GM12878 (cell line): ENCODE data around the gene RABL6. TPM values are rescaled to one million over a fixed set of nuclear protein-coding genes. Genes with fewer than 3 reads are reported as not detected.

Source experiments
- ATAC-seq: fragments of 200-7000 bp; cut with Tn5 transposase; 3 replicates; pipeline ENCODE4 v1.9.1; 2020; ENCODE audit warnings: mild to moderate bottlenecking, moderate library complexity
- BruUV-seq: library from RNA; stranded (reverse); fragments of 400-500 nt; replicated peaks from 2 replicates; lab custom pipeline; 2021; lab: Mats Ljungman, UMichigan
- CTCF ChIA-PET: fragments of 300-600 bp; sonication (Branson Sonifier 250); formaldehyde crosslinking; extraction: SDS; loops from one replicate; lab custom pipeline; 2021; ENCODE audit warnings: inconsistent platforms; lab: Yijun Ruan, JAX
- POLR2A ChIA-PET: fragments of 350-600 bp; formaldehyde crosslinking; extraction: SDS; loops from one replicate; lab custom pipeline; 2021; ENCODE audit warnings: inconsistent platforms; lab: Charles Lee
- RAD21 ChIA-PET: fragments of 300-600 bp; sonication (Branson Sonifier 250); formaldehyde crosslinking; loops from one replicate; lab custom pipeline; 2023; ENCODE audit warnings: antibody characterized with exemption; ENCODE audit not compliant: unreplicated experiment; lab: Charles Lee
- SMC1A ChIA-PET: fragments of 300-600 bp; sonication (Branson Sonifier 250); formaldehyde crosslinking; loops from one replicate; lab custom pipeline; 2023; ENCODE audit not compliant: unreplicated experiment, uncharacterized antibody; lab: Charles Lee
- DNase-seq: peaks from one replicate; pipeline ENCODE4 v3.0.0-alpha.2; 2011; ENCODE audit warnings: low read depth, low spot score
- FAIRE-seq: peaks from 3 replicates; lab custom pipeline; 2011; peaks lifted over from hg19 to GRCh38; lab: Jason Lieb, UNC
- H2AFZ ChIP-seq: 2 replicates; pipeline ENCODE4 v1.6.0; 2011; ENCODE audit warnings: low read depth, low read length, control low read depth; ENCODE audit not compliant: control insufficient read depth
- H3K27ac ChIP-seq: 2 replicates; pipeline ENCODE4 v1.5.1; 2011; ENCODE audit warnings: control low read depth; ENCODE audit not compliant: control insufficient read depth, insufficient read depth
- H3K27me3 ChIP-seq, 2 experiments: replicated peaks in 1 of 2; 2 replicates each; pipeline versions ENCODE4 v1.6.0 to v1.6.1; 2011; ENCODE audit warnings: low read length in 1 of 2; ENCODE audit not compliant: control insufficient read depth in 2 of 2, insufficient read depth in 2 of 2
- H3K36me3 ChIP-seq, 2 experiments: 2 replicates each; pipeline ENCODE4 v1.5.1; 2011; ENCODE audit warnings: low read length in 1 of 2; ENCODE audit not compliant: control insufficient read depth in 2 of 2, insufficient read depth in 2 of 2
- H3K4me1 ChIP-seq: 2 replicates; pipeline ENCODE4 v1.6.1; 2011; ENCODE audit warnings: mild to moderate bottlenecking, low read length, moderate library complexity, mixed read lengths; ENCODE audit not compliant: control insufficient read depth, insufficient read depth
- H3K4me2 ChIP-seq: 2 replicates; pipeline ENCODE4 v1.6.0; 2011; ENCODE audit warnings: control low read depth; ENCODE audit not compliant: control insufficient read depth, insufficient read depth
- H3K4me3 ChIP-seq: fragments of 200-600 bp; sonication (generic); 2 replicates; pipeline ENCODE4 v1.5.1; 2016
- H3K79me2 ChIP-seq: 2 replicates; pipeline ENCODE4 v1.6.0; 2011; ENCODE audit warnings: low read length; ENCODE audit not compliant: control insufficient read depth, insufficient read depth
- H3K9ac ChIP-seq: 2 replicates; pipeline ENCODE4 v1.8.0; 2011; ENCODE audit warnings: low read length, control low read depth, mixed read lengths; ENCODE audit not compliant: control insufficient read depth, insufficient read depth
- H3K9me3 ChIP-seq: replicated peaks from 3 replicates; pipeline ENCODE4 v1.5.1; 2011; ENCODE audit warnings: mild to moderate bottlenecking, low read length; ENCODE audit not compliant: control insufficient read depth, insufficient read depth
- H4K20me1 ChIP-seq: 2 replicates; pipeline ENCODE4 v1.6.0; 2011; ENCODE audit not compliant: control insufficient read depth, insufficient read depth
- ATF2 ChIP-seq: IDR thresholded peaks from 2 replicates; pipeline ENCODE4 v1.6.1; 2012; ENCODE audit warnings: low read length, inconsistent platforms
- DPF2 ChIP-seq: fragments of 450-650 bp; IDR thresholded peaks from 2 replicates; pipeline ENCODE4 v1.6.1; 2017; ENCODE audit warnings: mild to moderate bottlenecking
- ETV6 ChIP-seq, 2 experiments: fragments of 450-650 bp in 1 of 2; IDR thresholded peaks in 1 of 2; conservative IDR thresholded peaks in 1 of 2; 2 replicates each; pipeline ENCODE4 v1.6.1; 2014; ENCODE audit warnings: antibody characterized with exemption in 1 of 2, borderline replicate concordance in 1 of 2, low read depth in 1 of 2, mild to moderate bottlenecking in 1 of 2, moderate library complexity in 1 of 2
- FOS ChIP-seq: IDR thresholded peaks from 3 replicates; pipeline ENCODE4 v1.6.1; 2011; ENCODE audit warnings: borderline replicate concordance; ENCODE audit not compliant: insufficient read length; ENCODE audit errors: extremely low read depth
- KAT2A ChIP-seq: conservative IDR thresholded peaks from 2 replicates; pipeline ENCODE4 v1.6.1; 2011; ENCODE audit warnings: low read depth, low read length; ENCODE audit not compliant: control insufficient read depth
- ZBED1 ChIP-seq: IDR thresholded peaks from 2 replicates; pipeline ENCODE4 v1.6.1; 2016; ENCODE audit warnings: borderline replicate concordance
- ZNF687 ChIP-seq: fragments of 450-650 bp; IDR thresholded peaks from 2 replicates; pipeline ENCODE4 v1.6.1; 2017; ENCODE audit warnings: mild to moderate bottlenecking, moderate library complexity
- WGBS: methylation state at CpG from one replicate; pipeline ENCODE4 v1.1.6; 2016; ENCODE audit warnings: low lambda C conversion rate; ENCODE audit not compliant: insufficient replicate concordance, insufficient coverage; ENCODE audit errors: missing lambda C conversion rate; 5-methylcytosine and 5-hydroxymethylcytosine counted together
- in situ Hi-C: fragments of 300-500 bp; cut with MboI; formaldehyde crosslinking; loops from 9 replicates; pipeline ENCODE4 v1.14.3; 2018; ENCODE audit warnings: mixed read lengths
- intact Hi-C: fragments of 100-400 bp; cut with micrococcal nuclease; formaldehyde crosslinking; loops from one replicate; pipeline ENCODE4 v1.14.2; 2022; ENCODE audit not compliant: unreplicated experiment
- polyA plus RNA-seq, 11 experiments: library from polyadenylated mRNA; depleted of rRNA in 4 of 11; unstranded in 6 of 11; stranded (reverse) in 5 of 11; fragments of >200 nt; fragmentation: Nextera tagmentation in 4 of 11; fragmentation: Illumina TruSeq in 1 of 11; extraction: Ambion mirVana in 4 of 11; extraction: Trizol in 1 of 11; gene quantifications; 1 replicate in 1 of 11; 2 replicates in 10 of 11; pipeline versions ENCODE4 v1.2.1 to v1.2.3, GENCODE V29; 2011 to 2016; ENCODE audit warnings: inconsistent platforms in 2 of 11, missing spikeins in 2 of 11, low read depth in 1 of 11
- total RNA-seq, 4 experiments: library from RNA; depleted of rRNA in 3 of 4; stranded (reverse); fragments of >200 nt in 3 of 4; fragmentation: Illumina TruSeq in 1 of 4; extraction: Trizol in 1 of 4; gene quantifications; 2 replicates each; pipeline versions ENCODE4 v1.2.1 to v1.2.3, GENCODE V29; 2013 to 2021
- TF ChIP-seq, protein P1 (sequence below): IDR thresholded peaks from 2 replicates; pipeline ENCODE4 v1.6.1; 2011; ENCODE audit warnings: low read depth, low read length, improper control_type of control experiment, borderline replicate concordance

Gene RABL6
- total and polyA plus RNA-seq, 10 of the 15 experiments (the other 5 are each of a cell fraction or from before 2014, with no cell fraction given): 1.4 to 134 (median 42.7) TPM

GRCh38 chr9:136861874-136862457, 54.2 kb downstream of the RABL6 start:
- H3K4me2 ChIP-seq: no peak overlapping the region
- H3K4me1 ChIP-seq: peaks cover 5% of the 10 kb centered on the region
- ChIA-PET RAD21 (no interaction called here), SMC1A (interaction anchor here (1.1 to 1.4 kb wide), 2 partner anchors 16 to 23 kb away, joined by 3 to 4 read pairs; no protein-coding TSS in a partner anchor), POLR2A (interaction anchor here (1.0 kb wide), 1 partner anchor 67 kb away, joined by 3 read pairs; no protein-coding TSS in a partner anchor), CTCF (interaction anchor here (0.6 to 0.7 kb wide), 2 partner anchors 48 to 949 kb away, joined by 3 to 4 read pairs; no protein-coding TSS in a partner anchor)
- no TSS peak for BruUV-seq
- H3K9me3 ChIP-seq: no peaks in the 10 kb centered on the region
- H3K27ac ChIP-seq: no peak overlapping the region
- H3K36me3 ChIP-seq: peaks cover 3 to 11% of the 10 kb centered on the region in 2 experiments; a peak in 3 of 4 replicates
- DNase-seq (no peak), ATAC-seq (no peak), FAIRE-seq (no peak)
- H2AFZ ChIP-seq: no peak overlapping the region
- intact Hi-C loops (no loop called here), in situ Hi-C loops (no loop called here)
- H3K79me2 ChIP-seq: peaks cover 22% of the 10 kb centered on the region
- 0 out of 2 replicates have a peak, but pooled peaks cover 2% of the 10 kb centered on the region for H4K20me1 ChIP-seq
- no peaks in the 10 kb centered on the region for H3K27me3 ChIP-seq
- TF ChIP-seq ETV6 (conservative IDR thresholded peaks at IDR 0.05 in 1 of 2, IDR thresholded peaks at IDR 0.05 in 1 of 2; ENCODE audit: borderline replicate concordance in 1 of 2, low read depth in 1 of 2) (no peak), DPF2 (no peak), ATF2 (no peak), FOS (no peak), ZBED1 (no peak), ZNF687 (no peak), KAT2A (no peak)
- TF ChIP-seq, protein P1, sequence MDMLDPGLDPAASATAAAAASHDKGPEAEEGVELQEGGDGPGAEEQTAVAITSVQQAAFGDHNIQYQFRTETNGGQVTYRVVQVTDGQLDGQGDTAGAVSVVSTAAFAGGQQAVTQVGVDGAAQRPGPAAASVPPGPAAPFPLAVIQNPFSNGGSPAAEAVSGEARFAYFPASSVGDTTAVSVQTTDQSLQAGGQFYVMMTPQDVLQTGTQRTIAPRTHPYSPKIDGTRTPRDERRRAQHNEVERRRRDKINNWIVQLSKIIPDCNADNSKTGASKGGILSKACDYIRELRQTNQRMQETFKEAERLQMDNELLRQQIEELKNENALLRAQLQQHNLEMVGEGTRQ: no peak
- WGBS: 93% methylated on average over 26 of the region's 26 CpGs
- H3K9ac ChIP-seq: no peak overlapping the region
- no peak overlapping the region for H3K4me3 ChIP-seq
